ENCODE results near the gene WDR13. TPM values are rescaled to one million over a fixed set of nuclear protein-coding genes. Genes with fewer than 3 reads are reported as not detected.
"Not testable (repeated sequence)": the region's sequence is repeated elsewhere in the genome, so short reads cannot be mapped to it uniquely, and the experiment has no call there.

WDR13 gene
- polyA plus RNA-seq (2011; rRNA removed) (24.1 and 50.3 TPM in 2 replicates), polyA minus RNA-seq (2011; rRNA and poly(A)+ RNA removed) (25.5 and 38.0 TPM in 2 replicates)

DNA sequence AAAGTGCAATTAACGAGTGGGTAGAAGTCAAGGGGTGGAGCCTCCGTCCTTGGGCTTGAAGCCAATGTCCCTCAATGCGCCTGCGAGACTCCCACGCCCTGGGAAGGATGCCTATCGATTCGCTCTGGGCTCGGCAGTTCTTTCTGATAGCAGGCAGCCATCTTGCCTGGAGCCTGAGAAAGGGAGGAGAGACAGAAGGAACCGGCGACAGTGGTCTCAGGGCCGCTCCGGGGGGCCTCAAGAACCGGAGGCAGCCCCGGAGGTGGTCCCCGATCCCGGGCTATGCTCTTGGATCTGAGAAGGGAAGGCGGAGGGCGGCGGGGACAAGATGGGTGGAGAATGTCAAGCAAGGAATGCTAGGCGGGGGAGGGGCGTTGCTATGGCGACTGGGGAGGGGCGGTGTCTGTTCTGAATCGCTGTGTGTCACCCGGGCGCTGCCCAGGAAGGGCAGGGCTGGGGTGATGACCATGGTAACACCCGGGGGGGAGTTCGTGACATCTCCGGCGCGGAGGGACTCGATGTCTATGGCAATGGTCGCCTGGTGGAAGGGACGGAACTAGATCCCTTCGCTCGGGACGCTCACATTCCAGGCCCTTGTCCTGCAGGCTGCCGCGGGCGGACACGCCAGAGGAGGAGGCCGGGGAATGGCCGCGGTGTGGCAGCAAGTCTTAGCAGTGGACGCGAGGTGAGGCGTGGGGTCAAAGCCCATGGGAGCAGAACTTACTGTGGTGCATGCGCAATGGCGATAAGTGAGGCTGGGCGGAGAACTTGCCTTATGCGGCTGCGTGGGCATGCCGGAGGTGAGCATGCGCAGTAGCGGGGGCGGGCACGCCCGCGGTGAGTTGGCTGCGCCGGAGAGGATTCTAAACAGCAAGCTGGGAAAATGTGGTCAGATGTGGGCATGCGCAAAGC, at the start of gene WDR13:
Gene WDR13, plus strand, starts transcription at position 140 of the 912 bp plus-strand sequence. Its CDS starts 505 bp downstream, at position 645.
- POLR2A ChIA-PET: interaction anchor here (0.7 to 1.0 kb wide), 2 partner anchors 18 to 23 kb away, joined by 3 to 5 read pairs; partner anchors contain the start of gene RBM3
- Histone ChIP-seq H3K4me3 (ENCODE audit: low read depth, low read length) (peak within 1 kb of the TSS; percentile 85), H3K9me3 (ENCODE audit: control insufficient read depth, insufficient read depth, low read length) (no peaks in the 10 kb centered on the region), H3K27me3 (ENCODE audit: control insufficient read depth, insufficient read depth, low read length) (no peaks in the 10 kb centered on the region), H3K27ac (ENCODE audit: low read depth, low read length) (peak within 1 kb of the TSS; percentile 98)
- DNase-seq (ENCODE audit: low read depth, low spot score): peak; percentile 78
- CTCF ChIA-PET: no interaction called here
- TF ChIP-seq, protein P1, sequence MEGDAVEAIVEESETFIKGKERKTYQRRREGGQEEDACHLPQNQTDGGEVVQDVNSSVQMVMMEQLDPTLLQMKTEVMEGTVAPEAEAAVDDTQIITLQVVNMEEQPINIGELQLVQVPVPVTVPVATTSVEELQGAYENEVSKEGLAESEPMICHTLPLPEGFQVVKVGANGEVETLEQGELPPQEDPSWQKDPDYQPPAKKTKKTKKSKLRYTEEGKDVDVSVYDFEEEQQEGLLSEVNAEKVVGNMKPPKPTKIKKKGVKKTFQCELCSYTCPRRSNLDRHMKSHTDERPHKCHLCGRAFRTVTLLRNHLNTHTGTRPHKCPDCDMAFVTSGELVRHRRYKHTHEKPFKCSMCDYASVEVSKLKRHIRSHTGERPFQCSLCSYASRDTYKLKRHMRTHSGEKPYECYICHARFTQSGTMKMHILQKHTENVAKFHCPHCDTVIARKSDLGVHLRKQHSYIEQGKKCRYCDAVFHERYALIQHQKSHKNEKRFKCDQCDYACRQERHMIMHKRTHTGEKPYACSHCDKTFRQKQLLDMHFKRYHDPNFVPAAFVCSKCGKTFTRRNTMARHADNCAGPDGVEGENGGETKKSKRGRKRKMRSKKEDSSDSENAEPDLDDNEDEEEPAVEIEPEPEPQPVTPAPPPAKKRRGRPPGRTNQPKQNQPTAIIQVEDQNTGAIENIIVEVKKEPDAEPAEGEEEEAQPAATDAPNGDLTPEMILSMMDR (IDR thresholded peaks at IDR 0.05; ENCODE audit: low read depth, low read length): no peak

DNA sequence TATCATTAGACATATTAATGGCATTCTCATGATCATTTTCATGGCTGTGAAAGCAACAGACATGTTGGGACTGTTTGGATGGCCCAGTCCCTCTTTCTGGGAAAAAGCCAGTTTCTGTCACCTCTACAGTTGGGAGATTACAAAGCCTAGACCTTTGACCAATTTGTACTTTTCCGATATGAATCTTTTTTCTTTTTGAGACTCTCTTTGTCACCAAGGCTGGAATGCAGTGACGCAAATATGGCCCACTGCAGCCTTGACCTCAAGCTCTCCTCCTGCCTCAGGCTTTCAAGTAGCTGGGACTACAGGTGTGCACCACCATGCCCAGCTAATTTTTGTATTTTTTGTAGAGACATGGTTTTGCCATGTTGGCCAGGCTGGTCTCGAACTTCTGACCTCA, 48.4 kb upstream of the WDR13 start:
- Histone ChIP-seq H3K9me3 (ENCODE audit: control insufficient read depth, insufficient read depth, low read length) (no peaks in the 10 kb centered on the region), H3K4me3 (ENCODE audit: low read depth, low read length) (no peak overlapping the region), H3K27ac (ENCODE audit: low read depth, low read length) (no peak overlapping the region), H3K27me3 (ENCODE audit: control insufficient read depth, insufficient read depth, low read length) (no peaks in the 10 kb centered on the region)
- ChIA-PET CTCF (no interaction called here), POLR2A (no interaction called here)
- no peak for DNase-seq (ENCODE audit: low read depth, low spot score)
- TF ChIP-seq, protein P1 (IDR thresholded peaks at IDR 0.05; ENCODE audit: low read depth, low read length): no peak

DNA sequence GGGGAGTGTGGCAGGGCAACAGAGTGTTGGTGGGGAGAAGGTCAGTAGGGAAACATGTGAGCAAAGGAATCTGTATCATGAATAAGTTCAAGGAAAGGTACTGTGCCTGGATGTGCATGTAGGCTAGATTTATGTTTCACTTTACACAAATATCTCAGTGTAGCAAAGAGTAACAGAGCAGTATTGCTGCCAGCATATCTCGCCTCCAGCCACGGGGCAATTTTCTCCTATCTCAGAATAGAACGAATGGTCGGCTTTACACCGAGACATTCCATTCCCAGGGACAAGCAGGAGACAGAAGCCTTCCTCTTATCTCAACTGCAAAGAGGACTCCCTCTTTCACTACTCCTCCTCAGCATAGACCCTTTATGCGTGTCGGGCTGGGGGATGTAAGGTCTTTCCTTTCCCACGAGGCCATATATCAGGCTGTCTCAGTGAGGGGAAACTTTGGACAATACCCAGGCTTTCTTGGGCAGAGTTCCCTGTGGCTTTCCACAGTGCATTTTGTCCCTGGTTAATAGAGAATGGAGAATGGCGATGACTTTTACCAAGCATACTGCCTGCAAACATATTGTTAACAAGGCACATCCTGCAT, 41.5 kb upstream of the WDR13 start:
- POLR2A ChIA-PET, CTCF ChIA-PET: not testable (repeated sequence)

DNA sequence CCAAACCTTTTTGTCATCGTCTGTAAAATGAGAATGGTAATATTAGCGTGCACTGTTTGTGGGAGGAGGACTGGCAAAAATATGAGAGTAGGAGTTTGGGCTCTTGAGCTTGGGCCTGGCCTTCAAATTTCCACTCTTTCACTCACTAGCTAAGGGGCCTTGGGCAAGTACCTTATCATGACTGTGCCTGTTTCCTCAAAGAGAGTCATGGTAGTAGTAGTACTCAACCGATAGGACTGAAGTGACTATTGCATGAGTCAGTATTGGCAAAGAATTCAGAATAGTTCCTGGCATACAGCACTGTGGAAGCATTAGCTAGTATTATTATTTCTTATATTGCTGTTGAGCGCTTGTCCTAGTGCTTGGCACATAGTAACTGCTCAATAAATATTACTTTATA, 39.0 kb upstream of the WDR13 start:
- Histone ChIP-seq H3K9me3 (ENCODE audit: control insufficient read depth, insufficient read depth, low read length) (no peaks in the 10 kb centered on the region), H3K27me3 (ENCODE audit: control insufficient read depth, insufficient read depth, low read length) (no peaks in the 10 kb centered on the region), H3K27ac (ENCODE audit: low read depth, low read length) (no peak overlapping the region), H3K4me3 (ENCODE audit: low read depth, low read length) (no peak overlapping the region)
- peak; percentile 27 for DNase-seq (ENCODE audit: low read depth, low spot score)
- TF ChIP-seq, protein P1 (IDR thresholded peaks at IDR 0.05; ENCODE audit: low read depth, low read length): no peak
- ChIA-PET CTCF (no interaction called here), POLR2A (interaction anchor here (0.7 to 1.2 kb wide), 2 partner anchors 16 to 33 kb away, joined by 3 read pairs; no protein-coding TSS in a partner anchor)

More for the DNA sequence above, 41.5 kb upstream of the WDR13 start:
- H3K4me3 ChIP-seq (ENCODE audit: low read depth, low read length); H3K27me3 ChIP-seq (ENCODE audit: control insufficient read depth, insufficient read depth, low read length); H3K27ac ChIP-seq (ENCODE audit: low read depth, low read length); H3K9me3 ChIP-seq (ENCODE audit: control insufficient read depth, insufficient read depth, low read length); DNase-seq (ENCODE audit: low read depth, low spot score): not testable (repeated sequence)

DNA sequence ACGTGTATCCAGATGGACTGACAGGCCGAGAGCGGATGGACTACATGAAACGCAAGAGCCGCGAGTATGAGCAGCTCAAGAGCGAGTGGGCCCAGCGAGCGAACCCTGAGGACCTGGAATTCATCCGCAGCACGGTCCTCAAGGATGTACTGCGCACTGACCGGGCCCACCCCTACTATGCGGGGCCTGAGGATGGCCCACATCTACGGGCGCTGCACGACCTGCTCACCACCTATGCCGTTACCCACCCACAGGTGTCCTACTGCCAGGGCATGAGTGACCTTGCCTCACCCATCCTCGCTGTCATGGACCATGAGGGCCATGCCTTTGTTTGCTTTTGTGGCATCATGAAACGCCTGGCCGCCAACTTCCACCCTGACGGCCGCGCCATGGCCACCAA, 37.7 kb upstream of the WDR13 start:
- H3K27me3 ChIP-seq (ENCODE audit: control insufficient read depth, insufficient read depth, low read length): no peaks in the 10 kb centered on the region
- CTCF ChIA-PET: no interaction called here
- no peak for DNase-seq (ENCODE audit: low read depth, low spot score)
- H3K9me3 ChIP-seq (ENCODE audit: control insufficient read depth, insufficient read depth, low read length): no peaks in the 10 kb centered on the region
- POLR2A ChIA-PET: no interaction called here
- TF ChIP-seq, protein P1 (IDR thresholded peaks at IDR 0.05; ENCODE audit: low read depth, low read length): no peak
- no peak overlapping the region for H3K4me3 ChIP-seq (ENCODE audit: low read depth, low read length)
- no peak overlapping the region for H3K27ac ChIP-seq (ENCODE audit: low read depth, low read length)
